Thoracic aorta (tissue), 2 donors: ENCODE measurements around the gene ADAMTS12. TPM values are rescaled to one million over a fixed set of nuclear protein-coding genes. Genes with fewer than 3 reads are reported as not detected.

ENCODE experiments used
- ATAC-seq: fragments of 150-250 bp; one replicate; pipeline ENCODE4 v1.8.0; 2017; ENCODE audit warnings: low read depth; ENCODE audit not compliant: insufficient number of reproducible peaks, low FRiP score
- DNase-seq: peaks from one replicate; pipeline ENCODE4 v3.0.0-alpha.2; 2020; ENCODE audit warnings: low spot score
- H3K27ac ChIP-seq, 2 donors: fragments of 200-600 bp; sonication (generic); 1 replicate in 1 of 2; 2 replicates in 1 of 2; pipeline ENCODE4 v1.5.1; 2016; ENCODE audit warnings: mild to moderate bottlenecking in 2 of 2, moderate library complexity in 2 of 2
- H3K27me3 ChIP-seq: fragments of 200-600 bp; sonication (generic); replicated peaks from 2 replicates; pipeline ENCODE4 v1.6.0; 2016; ENCODE audit warnings: mild to moderate bottlenecking; ENCODE audit not compliant: insufficient read depth
- H3K36me3 ChIP-seq: fragments of 200-600 bp; sonication (generic); one replicate; pipeline ENCODE4 v1.5.1; 2016
- H3K4me1 ChIP-seq, 2 donors: fragments of 200-600 bp; sonication (generic); 1 replicate in 1 of 2; 2 replicates in 1 of 2; pipeline versions ENCODE4 v1.5.1 to v1.6.0; 2016; ENCODE audit warnings: low read depth in 2 of 2, mild to moderate bottlenecking in 1 of 2; ENCODE audit not compliant: control insufficient read depth in 1 of 2
- H3K4me3 ChIP-seq: fragments of 200-600 bp; sonication (generic); 2 replicates; pipeline ENCODE4 v1.5.1; 2016; ENCODE audit warnings: mild to moderate bottlenecking
- H3K9me3 ChIP-seq: fragments of 200-600 bp; sonication (generic); 2 replicates; pipeline ENCODE4 v1.5.1; 2016
- total RNA-seq, 2 donors: library from RNA; depleted of rRNA; stranded (reverse); fragments of >200 nt; gene quantifications; one replicate each; pipeline versions ENCODE4 v1.1.0 to v1.2.3, GENCODE V29; 2016
- TF ChIP-seq, protein P1 (sequence below): fragments of 200-600 bp; sonication (generic); IDR thresholded peaks from one replicate; pipeline ENCODE4 v1.5.1; 2019; ENCODE audit warnings: antibody characterized with exemption

The ADAMTS12 gene
- total RNA-seq, 2 donors from 2014 or later = 7.3 to 8.0 TPM

DNA sequence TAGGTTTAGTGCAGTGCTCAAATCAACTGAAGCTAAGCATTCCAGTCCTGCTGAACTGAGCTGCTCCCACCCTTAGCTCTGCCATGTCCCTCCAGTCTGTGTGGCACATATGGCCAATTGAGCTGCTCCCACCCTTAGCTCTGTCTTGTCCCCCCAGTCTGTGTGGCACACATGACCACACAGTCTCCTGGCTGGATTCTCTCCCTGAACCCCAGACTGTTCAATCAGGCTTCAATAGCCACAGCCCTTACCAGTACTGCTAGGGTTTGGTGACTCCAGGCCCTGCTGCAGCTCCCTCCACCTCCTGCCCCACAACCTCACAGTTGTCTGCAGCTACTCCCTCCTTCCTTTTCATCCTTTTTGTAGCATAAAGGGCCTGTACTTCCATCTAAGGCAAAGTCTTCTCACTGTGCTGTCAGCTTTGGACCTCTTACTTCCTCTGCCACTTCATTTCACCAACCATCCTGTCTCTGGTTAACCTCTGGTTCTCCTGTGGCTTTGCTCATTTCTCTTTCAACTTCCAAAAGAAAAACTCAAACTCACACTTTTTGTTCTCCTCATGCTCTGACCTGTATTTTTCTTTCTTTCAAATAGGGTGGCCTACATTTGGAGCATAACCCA lies 50.8 kb downstream of the ADAMTS12 start:
- no peak for ATAC-seq
- Histone ChIP-seq H3K4me1 (peaks cover 0 to 21% of the 10 kb centered on the region in 2 donors), H3K27ac (no peak overlapping the region), H3K27me3 (no peaks in the 10 kb centered on the region), H3K36me3 (no peaks in the 10 kb centered on the region), H3K9me3 (no peaks in the 10 kb centered on the region), H3K4me3 (no peak overlapping the region)
- DNase-seq = no peak
- TF ChIP-seq, protein P1, sequence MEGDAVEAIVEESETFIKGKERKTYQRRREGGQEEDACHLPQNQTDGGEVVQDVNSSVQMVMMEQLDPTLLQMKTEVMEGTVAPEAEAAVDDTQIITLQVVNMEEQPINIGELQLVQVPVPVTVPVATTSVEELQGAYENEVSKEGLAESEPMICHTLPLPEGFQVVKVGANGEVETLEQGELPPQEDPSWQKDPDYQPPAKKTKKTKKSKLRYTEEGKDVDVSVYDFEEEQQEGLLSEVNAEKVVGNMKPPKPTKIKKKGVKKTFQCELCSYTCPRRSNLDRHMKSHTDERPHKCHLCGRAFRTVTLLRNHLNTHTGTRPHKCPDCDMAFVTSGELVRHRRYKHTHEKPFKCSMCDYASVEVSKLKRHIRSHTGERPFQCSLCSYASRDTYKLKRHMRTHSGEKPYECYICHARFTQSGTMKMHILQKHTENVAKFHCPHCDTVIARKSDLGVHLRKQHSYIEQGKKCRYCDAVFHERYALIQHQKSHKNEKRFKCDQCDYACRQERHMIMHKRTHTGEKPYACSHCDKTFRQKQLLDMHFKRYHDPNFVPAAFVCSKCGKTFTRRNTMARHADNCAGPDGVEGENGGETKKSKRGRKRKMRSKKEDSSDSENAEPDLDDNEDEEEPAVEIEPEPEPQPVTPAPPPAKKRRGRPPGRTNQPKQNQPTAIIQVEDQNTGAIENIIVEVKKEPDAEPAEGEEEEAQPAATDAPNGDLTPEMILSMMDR = no peak

DNA sequence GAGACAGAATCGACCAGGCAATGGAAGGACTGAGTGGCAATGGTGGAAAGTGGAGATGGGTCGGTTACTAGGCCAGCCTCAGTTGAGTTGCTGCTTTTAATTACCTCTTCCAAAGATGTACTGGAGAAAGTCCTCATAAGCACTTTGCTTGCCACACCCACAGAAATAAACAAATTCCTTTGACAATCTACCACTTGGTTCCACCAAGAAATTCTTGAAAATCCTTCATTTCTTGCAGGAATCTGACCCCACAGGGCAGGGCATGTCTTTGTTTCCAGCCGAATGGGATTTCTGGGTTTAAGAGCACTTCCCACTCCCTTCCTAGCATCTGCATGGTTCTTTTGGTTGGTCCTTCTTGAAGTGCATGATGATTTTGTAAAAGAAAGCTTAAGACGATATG lies 54.5 kb downstream of the ADAMTS12 start:
- no peak overlapping the region for H3K27ac ChIP-seq
- TF ChIP-seq, protein P1 = no peak
- H3K4me3 ChIP-seq = no peak overlapping the region
- H3K9me3 ChIP-seq = no peaks in the 10 kb centered on the region
- no peak for DNase-seq
- peaks cover 0 to 21% of the 10 kb centered on the region in 2 donors for H3K4me1 ChIP-seq
- H3K36me3 ChIP-seq = no peaks in the 10 kb centered on the region
- no peak for ATAC-seq
- H3K27me3 ChIP-seq = no peaks in the 10 kb centered on the region

DNA sequence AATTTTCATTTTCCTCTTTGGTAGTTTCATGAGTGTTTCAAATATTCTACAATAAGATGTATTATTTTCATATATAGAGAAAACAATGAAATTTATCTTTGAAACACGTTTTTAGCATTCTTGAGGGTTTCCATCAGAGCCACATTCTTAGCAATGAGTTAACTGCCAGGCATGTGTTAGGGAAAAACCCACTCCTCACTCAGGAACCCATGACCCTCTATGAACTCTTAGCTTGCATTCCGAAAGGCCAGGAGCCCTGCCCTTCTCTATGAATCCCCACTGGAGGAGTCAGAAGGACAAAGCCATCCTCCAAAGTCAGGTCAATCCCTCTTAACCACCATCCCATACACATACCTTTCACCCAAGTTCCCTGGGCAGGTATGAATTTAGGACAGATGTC lies 57.5 kb downstream of the ADAMTS12 start:
- H3K9me3 ChIP-seq = no peaks in the 10 kb centered on the region
- ATAC-seq = no peak
- no peaks in the 10 kb centered on the region for H3K36me3 ChIP-seq
- no peak overlapping the region for H3K4me3 ChIP-seq
- no peak overlapping the region for H3K27ac ChIP-seq
- DNase-seq = no peak
- H3K27me3 ChIP-seq = no peaks in the 10 kb centered on the region
- H3K4me1 ChIP-seq = no peaks in the 10 kb centered on the region
- TF ChIP-seq, protein P1 = no peak

DNA sequence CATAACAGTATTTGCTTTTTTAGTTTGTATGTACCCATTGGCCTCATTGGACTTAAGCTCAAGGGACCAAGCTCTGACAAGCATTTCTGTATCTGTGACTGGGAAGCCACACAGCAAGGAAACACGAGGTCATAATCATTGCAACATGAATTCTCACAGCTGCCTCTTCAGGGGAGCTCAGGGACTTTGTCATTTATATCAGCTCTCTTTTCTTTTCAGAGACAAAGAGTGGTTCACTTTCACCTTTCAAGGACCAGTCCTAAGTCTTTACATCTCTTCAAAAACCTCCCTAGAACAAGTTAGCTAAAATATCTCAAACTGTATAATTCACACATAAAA lies 58.6 kb downstream of the ADAMTS12 start:
- Histone ChIP-seq H3K27ac (no peak overlapping the region), H3K27me3 (no peaks in the 10 kb centered on the region), H3K4me3 (no peak overlapping the region), H3K4me1 (no peaks in the 10 kb centered on the region), H3K36me3 (no peaks in the 10 kb centered on the region), H3K9me3 (no peaks in the 10 kb centered on the region)
- ATAC-seq = no peak
- DNase-seq = no peak
- TF ChIP-seq, protein P1 = no peak

DNA sequence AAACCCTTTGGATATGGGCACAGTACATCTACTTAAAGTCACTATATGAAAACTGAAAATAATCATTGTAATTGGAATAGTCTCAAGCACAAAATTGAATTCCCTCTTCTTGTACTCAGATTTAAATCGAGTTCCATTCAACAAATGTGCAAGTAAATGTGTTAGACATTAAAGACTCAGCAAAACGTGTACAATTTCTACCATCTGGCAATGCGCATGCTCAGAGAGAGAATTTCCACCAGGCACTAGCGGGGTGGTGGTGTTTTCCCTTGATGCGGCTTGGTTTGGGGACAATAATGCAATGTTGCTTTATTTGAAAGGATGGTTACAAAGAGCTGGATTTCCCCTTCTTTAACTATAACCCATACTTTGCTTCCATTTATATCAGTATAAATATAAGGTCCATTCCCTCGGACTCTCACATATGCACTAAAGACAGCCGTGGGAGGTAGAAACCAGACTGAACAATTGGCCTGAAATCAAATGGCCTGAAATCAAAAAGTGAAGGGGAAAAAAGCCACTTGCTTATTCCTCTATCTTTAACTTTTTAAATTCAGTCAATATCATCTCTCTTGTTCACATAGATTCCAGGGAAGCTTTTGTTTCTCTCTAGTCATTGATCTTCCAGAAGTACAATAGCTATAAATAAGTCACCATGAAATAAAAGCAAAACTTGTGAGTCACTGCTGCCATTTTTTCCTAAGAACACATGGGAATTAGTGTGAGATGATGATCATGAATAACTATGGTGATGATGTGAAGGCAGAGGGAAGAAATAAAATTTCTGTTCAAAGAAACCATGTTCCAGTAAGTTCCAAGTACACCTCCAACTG lies 59.2 kb downstream of the ADAMTS12 start:
- TF ChIP-seq, protein P1 = no peak
- Histone ChIP-seq H3K4me3 (no peak overlapping the region), H3K9me3 (no peaks in the 10 kb centered on the region), H3K27me3 (no peaks in the 10 kb centered on the region), H3K27ac (no peak overlapping the region), H3K36me3 (no peaks in the 10 kb centered on the region), H3K4me1 (no peaks in the 10 kb centered on the region)
- ATAC-seq = no peak
- DNase-seq = no peak
